HG02943 (cell line): ENCODE measurements around the gene CDH13.

ENCODE experiments used
- ATAC-seq: cut with Tn5 transposase; IDR thresholded peaks from one replicate; pipeline ENCODE4 v1.9.1; 2021; ENCODE audit warnings: mild to moderate bottlenecking, low read depth, moderate library complexity; ENCODE audit not compliant: unreplicated experiment

Gene CDH13

GRCh38 chr16:83258366-83258928, 631.7 kb downstream of the CDH13 start:
- ATAC-seq = no peak

DNA sequence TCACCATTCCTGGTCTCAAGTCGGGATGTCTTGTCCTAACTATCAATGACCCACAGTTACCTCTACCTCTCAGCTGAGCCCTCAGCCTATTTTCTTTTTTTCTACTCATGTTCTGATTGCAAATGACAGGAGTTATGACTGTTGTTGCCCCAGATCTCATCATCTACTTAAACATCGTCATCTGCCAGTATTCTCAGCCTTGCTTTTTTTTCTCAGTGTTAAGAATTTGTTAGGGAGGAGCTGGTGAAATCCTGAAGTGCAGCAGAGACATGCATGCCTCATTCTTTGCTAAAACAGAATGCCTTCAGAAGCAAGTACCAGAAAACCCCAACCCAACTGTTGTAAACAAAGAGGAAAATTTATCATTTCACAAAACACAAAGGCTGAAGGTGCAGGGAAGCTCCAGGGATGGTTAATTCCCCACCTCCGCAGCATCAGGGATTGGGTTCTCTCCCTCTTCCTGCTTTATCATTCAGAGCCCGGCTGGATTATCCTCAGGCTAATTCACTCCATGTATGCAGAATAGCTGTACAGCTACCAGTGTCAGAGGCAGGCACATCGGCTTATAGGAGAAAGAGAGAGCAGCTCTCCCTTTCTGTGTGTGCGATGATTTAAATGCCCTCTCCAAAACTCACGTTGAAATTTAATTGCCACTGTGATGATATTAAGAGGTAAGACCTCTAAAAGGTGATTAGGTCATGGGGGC, 640.2 kb downstream of the CDH13 start:
- no peak for ATAC-seq

DNA sequence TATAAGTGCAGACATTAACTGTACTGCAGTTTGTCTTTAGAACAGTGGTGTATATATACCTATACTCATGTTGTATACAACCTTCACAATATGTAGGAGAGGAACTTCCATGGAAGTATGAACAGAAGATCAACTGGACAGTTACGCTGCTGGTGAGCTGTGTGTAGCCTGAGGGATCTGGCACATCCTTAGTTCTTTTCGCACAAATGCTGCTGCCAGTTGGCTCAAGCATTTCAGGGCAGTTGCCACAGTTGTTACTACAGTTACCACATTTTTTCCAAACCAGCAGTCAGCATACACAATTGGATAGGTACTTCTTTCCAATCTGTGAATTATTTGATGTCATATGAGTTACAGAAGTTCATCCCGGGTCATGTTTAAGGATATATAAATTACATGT, 641.4 kb downstream of the CDH13 start:
- ATAC-seq = no peak

- no peak for ATAC-seq
These were observed 642.3 kb downstream of the CDH13 start for GRCh38 chr16:83269048-83269447.

DNA sequence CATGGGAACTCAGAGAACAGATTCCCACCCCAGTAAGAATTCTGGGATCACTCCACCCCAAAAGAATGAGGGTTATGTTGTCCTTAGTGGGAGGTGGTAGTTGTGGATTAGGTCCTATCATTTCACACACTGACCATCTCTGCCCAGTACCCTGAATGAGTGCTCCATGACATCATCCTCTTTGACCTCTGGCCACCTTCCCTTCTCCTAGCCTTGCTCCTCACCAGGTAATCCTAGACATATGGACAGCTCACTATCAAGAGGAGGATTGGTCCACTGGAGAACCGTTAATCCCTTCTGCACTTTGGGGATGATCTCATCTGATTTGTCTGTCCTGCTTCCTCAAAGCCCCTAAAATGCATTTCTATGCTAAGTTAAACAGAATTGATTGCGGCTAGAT, 642.8 kb downstream of the CDH13 start:
- no peak for ATAC-seq

DNA sequence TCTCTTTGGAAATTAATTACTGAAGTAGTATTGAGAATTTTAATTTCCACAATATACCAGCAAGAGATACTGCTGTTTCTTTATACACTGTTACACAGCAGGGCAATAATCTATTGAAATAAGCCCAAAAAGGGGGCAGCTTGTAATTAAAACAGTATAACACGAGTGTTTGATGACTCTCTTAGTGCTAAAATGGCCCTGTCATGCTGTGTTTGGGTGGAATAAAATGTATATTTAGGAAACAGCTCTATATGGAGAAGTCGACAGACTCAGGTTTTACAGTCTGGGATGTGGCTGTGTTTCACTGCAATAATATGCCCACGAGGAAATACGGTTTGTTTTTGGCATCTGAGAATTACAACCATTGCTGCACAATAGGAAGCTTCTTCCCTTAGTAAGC, 643.3 kb downstream of the CDH13 start:
- ATAC-seq = no peak

DNA sequence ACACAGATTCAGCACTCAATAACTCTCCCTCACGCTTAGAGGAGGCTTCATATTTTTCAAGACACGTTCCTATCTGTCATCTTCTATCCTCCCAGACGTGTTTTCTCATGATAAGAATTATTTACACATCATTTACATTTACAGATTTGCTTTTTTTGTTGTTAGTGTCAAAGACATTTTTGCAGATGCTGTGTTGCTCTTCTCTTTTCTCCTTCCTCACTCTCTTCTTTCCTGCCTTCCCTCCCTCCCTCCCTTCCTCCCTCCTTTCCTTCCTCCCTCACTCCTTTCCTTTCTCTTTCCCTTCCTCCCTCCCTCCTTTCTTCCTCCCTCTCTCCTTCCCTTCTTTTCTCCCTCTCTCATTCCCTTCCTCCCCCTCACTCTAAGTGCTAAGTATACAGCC, 643.9 kb downstream of the CDH13 start:
- ATAC-seq = no peak

DNA sequence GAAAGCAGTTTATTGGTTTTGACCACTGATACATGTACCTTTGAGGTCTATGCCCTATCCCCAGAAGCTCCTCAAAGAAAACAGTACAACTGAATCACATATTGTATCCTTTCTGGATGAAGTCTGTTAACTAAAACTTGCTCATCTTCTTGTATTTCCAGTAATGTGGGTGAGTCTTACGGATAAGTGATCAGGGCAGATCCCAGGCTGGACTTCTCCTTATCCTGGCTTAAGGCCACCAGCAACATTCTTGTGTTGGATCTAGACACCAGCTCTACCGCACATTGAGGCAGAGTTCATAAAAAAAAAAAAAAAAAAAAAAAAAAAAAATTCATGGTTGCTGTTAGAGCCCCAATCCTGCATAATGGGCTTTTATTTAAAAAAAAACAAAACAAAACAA, 644.4 kb downstream of the CDH13 start:
- ATAC-seq = no peak

DNA sequence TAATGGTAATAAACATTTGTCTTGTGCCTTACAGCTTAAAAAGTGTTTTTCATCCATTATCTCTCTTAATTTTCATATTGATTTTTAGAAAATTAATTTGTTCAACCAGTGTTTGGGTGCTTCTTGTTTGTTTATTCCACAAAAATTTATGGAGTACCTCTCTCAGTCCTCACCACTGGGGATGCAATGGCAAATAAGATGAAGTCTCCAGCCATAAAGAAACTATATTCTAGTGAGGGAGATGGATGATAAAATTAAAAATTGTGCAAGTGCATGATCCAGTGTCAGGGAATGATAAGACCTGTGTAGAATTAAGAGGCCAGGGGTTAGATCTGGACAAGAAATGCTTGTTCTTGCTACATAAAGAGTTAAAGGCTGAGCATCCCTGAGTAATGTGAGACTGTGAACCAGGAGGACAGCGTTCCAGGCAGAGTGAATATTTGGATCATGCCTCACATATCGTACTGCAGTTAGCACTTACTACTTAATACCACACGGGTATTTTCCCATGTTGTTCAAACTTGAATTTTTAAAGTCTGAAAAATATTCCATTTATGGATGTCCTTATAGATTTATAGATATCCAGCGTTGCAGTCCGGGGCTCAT, 645.3 kb downstream of the CDH13 start:
- ATAC-seq = no peak

DNA sequence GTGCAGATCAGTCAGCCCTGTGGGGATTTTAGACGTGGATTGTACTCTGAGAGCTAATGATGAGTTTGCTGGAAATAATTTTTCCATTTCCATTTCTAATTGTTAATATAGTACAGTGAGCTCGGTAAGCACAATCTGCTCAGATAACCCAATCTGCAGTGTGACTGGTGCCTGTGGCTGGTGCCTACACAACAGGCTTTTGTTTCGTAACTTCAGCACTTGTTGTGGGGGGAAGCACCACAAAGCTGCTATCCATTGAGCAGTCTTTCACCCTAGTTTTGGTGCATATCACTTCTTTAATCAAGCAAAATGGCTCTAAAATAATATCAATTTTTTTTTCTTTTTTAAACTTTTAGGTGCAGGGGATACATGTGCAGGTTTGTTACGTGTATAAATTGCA, 646.1 kb downstream of the CDH13 start:
- no peak for ATAC-seq

- ATAC-seq = no peak
These were observed 646.9 kb downstream of the CDH13 start for GRCh38 chr16:83273504-83274173.

DNA sequence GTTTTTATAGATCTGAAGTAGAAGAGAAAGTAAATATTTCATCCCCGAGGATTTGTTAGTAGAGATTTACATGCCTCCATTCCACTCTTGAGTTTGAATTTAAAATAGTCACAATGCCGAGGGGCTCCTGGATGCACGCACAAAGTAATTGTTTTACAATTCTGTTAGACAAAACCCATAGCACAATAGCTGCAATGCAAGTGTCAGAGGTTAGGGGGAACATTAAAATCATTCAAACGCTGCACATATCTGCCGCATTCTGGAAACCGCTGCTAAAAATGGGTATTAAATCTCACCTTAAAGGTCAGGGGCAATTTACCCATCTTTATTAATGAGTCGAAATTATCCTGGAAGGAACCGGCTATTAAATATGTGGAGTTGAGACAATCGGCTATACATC, 652.5 kb downstream of the CDH13 start:
- no peak for ATAC-seq

DNA sequence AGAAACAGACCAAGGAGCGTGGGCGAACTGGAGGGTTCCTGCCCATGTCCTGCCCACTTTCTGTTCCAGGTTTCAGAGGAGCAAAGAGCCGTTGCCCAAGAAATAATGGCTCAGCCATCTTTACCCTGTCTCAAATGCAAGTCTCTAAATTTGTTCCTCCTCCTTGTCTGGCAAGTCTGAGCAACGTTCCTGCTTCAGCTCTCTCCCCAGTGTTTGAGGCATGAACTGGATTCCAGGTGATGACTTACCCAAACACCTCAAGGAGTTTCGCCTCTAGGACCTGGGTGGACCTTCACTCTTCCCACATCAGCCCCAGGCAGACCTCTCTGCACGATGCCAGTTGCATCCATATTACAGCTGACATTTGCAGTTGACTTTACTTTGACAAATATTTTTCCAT, 659.2 kb downstream of the CDH13 start:
- ATAC-seq = no peak

GRCh38 chr16:83296505-83296904, 669.7 kb downstream of the CDH13 start:
- no peak for ATAC-seq

DNA sequence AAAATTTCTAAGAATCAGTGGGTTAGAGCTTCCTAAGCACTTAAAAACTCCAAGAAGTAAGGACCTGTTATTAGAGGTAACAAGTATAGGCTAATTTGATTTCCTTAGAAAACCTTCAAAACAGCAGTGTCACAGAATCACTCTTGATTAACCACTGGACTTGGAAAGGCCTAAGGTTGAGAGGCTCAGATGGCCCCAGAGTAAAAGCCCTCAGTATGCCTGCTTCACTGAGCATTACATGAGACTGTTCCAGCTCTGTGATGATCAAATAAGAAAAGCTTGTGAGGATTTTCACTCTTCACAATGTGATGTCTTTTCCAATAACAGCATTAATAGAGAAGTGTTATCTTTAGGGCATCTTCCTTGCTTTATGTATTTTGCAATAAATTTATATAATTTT, 671.8 kb downstream of the CDH13 start:
- ATAC-seq = no peak

GRCh38 chr16:83300326-83300725, 673.6 kb downstream of the CDH13 start:
- ATAC-seq = no peak

DNA sequence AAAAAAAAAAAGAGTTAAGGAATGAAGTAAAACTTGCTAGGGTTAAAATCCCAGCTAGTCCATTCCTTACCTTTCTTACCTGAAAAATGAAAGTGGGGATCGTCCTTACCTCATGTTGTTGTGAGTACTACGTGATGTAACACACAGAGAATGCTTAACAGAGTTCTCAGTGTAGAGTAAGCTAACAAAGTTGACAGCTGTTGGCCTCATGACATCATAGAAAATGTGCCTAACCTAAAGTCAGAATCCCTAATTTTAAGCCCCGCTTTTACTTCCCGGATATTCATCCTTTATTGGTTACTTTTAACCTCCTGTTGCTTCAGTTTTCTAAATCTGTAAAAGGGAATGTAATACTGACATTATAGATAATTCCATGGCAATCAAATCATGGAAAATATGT, 675.2 kb downstream of the CDH13 start:
- ATAC-seq = no peak

DNA sequence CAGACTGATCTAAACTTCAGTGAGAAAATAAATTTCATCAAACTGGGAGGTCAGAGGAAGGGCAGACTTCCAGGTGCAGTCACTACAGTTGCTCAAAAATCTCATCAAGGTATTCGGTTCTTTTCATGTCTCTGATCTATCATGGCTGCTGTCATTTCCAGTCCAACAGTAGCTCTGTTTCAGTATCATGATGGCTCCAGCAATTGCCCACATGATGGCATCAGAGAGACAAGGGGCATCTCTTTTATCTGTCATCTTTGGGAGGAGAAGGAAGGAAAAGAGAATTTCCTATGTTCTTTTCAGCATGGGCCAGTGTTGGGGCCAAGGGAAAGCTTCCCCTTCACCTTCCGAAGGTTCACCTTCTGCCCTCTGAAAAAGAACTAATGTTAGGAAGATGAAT, 676.1 kb downstream of the CDH13 start:
- ATAC-seq = no peak

DNA sequence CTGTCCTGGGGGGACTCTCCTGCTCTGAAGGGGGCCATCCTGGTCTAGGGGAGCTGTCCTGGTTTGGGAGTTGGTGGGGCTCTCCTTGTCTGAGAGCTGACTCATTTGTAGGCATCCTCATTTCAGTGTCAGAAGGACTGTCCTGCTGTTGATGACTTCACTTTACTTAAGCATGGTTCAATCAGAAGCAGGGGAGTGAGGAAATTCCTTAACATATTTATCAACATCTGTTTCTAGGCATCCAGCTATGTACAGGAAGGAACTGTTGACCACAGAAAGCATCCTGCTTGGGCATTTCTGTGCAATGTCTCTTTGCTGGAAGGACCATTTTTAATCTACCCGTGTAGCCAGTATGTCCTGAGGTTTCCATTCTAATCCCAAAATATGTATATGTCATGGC, 678.3 kb downstream of the CDH13 start:
- no peak for ATAC-seq

DNA sequence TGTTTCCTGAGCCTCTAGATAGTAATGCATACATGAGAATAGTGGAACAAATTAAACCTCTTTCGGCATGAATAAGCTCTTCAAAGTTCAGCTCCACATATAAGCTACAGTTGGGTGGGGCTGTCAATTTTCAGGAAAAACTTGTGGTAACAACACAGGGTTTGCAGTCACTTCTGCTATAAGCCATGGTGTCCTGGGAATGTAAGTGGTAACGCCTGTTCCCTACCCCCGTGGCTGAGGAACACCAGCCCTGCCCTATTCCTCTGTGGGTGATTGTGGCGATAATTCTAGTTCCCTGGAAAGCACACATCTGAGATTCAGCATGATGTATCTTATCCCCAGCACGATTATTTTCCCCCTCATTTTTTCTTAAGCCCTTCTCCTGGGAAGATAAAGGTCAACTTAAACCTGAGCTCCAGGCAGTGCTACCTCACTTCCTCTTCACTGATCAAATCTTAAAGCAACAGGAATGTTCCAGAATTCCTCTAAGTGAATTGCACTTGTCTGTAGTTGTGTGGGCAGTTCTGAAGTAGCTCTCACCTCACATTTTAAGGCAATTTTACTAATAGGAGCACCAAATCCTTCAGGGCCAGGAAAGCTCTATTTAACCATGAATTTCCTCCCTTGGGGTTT, 680.3 kb downstream of the CDH13 start:
- no peak for ATAC-seq

GRCh38 chr16:83307594-83307992, 680.8 kb downstream of the CDH13 start:
- ATAC-seq = no peak
